ENCODE measurements around the gene C1orf141.

Gene C1orf141

DNA sequence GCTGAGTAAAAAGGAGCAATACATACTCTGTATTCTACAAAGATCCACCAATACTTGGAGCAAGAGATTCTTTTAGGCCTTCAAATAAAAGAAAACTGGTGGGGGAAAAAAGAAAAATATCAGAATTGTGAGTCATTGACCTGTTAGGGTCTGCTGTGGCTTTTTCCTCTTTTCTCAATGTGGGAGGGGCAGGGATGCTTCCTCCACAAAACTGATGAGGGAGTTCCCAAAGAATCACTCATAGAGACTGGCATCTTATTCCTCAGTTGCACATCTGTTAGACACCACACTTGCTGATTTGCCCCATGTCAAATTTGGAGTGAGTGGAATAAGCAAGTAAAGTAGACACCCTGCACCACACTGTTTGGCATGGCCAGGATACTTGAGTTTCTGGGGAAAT, 16.6 kb downstream of the C1orf141 start:
- Histone ChIP-seq H3K27me3 (ENCODE audit: insufficient read depth, low read depth, severe bottlenecking) (no peaks in the 10 kb centered on the region), H3K9me3 (ENCODE audit: severe bottlenecking) (no peaks in the 10 kb centered on the region), H3K4me3 (ENCODE audit: low read depth, low read length) (no peak overlapping the region), H3K36me3 (no peaks in the 10 kb centered on the region), H3K27ac (no peak overlapping the region)
- DNase-seq = no peak
- TF ChIP-seq, protein P1, sequence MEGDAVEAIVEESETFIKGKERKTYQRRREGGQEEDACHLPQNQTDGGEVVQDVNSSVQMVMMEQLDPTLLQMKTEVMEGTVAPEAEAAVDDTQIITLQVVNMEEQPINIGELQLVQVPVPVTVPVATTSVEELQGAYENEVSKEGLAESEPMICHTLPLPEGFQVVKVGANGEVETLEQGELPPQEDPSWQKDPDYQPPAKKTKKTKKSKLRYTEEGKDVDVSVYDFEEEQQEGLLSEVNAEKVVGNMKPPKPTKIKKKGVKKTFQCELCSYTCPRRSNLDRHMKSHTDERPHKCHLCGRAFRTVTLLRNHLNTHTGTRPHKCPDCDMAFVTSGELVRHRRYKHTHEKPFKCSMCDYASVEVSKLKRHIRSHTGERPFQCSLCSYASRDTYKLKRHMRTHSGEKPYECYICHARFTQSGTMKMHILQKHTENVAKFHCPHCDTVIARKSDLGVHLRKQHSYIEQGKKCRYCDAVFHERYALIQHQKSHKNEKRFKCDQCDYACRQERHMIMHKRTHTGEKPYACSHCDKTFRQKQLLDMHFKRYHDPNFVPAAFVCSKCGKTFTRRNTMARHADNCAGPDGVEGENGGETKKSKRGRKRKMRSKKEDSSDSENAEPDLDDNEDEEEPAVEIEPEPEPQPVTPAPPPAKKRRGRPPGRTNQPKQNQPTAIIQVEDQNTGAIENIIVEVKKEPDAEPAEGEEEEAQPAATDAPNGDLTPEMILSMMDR (IDR thresholded peaks at IDR 0.05; ENCODE audit: low read depth, low read length) = no peak

DNA sequence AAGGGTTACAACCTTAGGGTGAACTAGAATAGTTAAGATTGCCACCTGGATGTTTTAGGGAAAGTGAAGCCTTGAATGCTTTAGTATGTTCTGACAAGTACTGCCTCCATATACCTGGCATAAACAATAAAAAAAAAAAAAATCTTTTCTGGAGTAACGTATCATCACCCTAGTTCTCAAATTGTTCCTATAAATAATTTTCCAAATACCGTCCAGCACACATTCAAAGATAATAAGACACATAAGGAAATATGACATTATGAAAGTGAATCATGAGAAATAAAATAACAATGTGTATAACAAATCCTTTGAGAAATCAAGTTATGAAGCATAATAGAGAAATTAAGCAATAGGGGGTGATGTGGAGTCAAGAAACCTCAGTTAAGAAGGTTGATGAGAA, 20.6 kb downstream of the C1orf141 start:
- no peak for DNase-seq
- Histone ChIP-seq H3K27ac (no peak overlapping the region), H3K4me3 (ENCODE audit: low read depth, low read length) (no peak overlapping the region), H3K27me3 (ENCODE audit: insufficient read depth, low read depth, severe bottlenecking) (no peaks in the 10 kb centered on the region), H3K36me3 (no peaks in the 10 kb centered on the region), H3K9me3 (ENCODE audit: severe bottlenecking) (no peaks in the 10 kb centered on the region)
- TF ChIP-seq, protein P1 (IDR thresholded peaks at IDR 0.05; ENCODE audit: low read depth, low read length) = no peak

DNA sequence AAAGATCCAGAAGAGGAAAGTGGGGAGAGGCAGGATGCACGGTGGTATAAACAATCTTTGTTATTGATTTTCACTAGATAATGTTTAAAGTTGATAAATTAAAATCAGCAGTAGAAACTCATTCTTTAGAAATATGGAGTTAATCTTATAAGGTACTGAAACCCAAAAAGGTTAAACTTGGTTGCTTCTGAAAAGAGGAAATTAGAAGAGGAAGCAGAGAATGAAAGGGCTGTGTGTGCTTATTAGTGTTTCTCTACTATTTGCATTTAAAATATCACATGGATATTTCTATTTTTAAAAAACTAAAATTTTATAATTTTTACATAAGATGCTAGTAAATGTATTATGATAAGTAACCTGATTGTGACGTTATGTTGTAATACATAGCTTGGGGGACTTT, 24.4 kb downstream of the C1orf141 start:
- no peaks in the 10 kb centered on the region for H3K36me3 ChIP-seq
- no peaks in the 10 kb centered on the region for H3K9me3 ChIP-seq (ENCODE audit: severe bottlenecking)
- no peak for DNase-seq
- no peaks in the 10 kb centered on the region for H3K27me3 ChIP-seq (ENCODE audit: insufficient read depth, low read depth, severe bottlenecking)
- H3K27ac ChIP-seq = no peak overlapping the region
- H3K4me3 ChIP-seq (ENCODE audit: low read depth, low read length) = no peak overlapping the region
- TF ChIP-seq, protein P1 (IDR thresholded peaks at IDR 0.05; ENCODE audit: low read depth, low read length) = no peak

DNA sequence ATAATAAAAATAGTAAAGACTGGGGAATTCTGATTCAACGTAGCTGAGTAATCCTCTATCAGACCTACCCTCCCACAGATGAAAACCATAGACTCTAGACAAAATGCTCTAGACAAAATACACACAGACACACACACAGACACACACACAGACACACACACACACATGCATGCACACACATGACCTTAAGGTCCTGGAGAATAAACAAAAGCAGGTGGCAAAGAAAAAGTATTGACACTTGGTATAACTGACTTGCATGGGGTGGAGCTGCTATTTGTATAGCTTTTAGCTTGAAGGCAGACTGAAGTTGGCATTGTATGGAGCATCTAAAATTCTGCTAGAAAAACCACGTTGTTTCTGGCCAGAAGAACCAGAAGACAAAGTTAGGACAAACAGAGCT, 29.3 kb downstream of the C1orf141 start:
- no peak for DNase-seq
- Histone ChIP-seq H3K27me3 (ENCODE audit: insufficient read depth, low read depth, severe bottlenecking) (no peaks in the 10 kb centered on the region), H3K27ac (no peak overlapping the region), H3K9me3 (ENCODE audit: severe bottlenecking) (no peaks in the 10 kb centered on the region), H3K4me3 (ENCODE audit: low read depth, low read length) (no peak overlapping the region), H3K36me3 (no peaks in the 10 kb centered on the region)
- TF ChIP-seq, protein P1 (IDR thresholded peaks at IDR 0.05; ENCODE audit: low read depth, low read length) = no peak

DNA sequence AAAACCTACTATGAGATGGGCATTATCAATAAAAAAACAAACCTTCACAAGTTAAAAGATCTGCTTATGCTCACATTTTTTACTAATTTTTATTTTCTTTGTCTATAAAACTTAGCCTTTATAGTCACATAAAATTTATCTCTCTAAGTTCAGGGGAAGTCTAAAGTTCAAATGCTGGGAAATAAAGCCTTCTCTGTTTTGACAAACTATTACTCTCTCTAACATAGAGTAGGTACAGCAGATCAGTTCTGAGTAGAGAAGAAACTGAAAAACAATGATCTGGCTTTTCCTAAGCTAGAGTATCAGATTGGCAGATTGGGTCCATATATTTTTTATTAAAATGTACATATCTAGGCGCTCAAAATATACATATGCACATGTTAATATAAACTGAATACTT, 31.2 kb downstream of the C1orf141 start:
- Histone ChIP-seq H3K27me3 (ENCODE audit: insufficient read depth, low read depth, severe bottlenecking) (no peaks in the 10 kb centered on the region), H3K27ac (no peak overlapping the region), H3K36me3 (no peaks in the 10 kb centered on the region), H3K9me3 (ENCODE audit: severe bottlenecking) (no peaks in the 10 kb centered on the region), H3K4me3 (ENCODE audit: low read depth, low read length) (no peak overlapping the region)
- no peak for DNase-seq
- TF ChIP-seq, protein P1 (IDR thresholded peaks at IDR 0.05; ENCODE audit: low read depth, low read length) = no peak

DNA sequence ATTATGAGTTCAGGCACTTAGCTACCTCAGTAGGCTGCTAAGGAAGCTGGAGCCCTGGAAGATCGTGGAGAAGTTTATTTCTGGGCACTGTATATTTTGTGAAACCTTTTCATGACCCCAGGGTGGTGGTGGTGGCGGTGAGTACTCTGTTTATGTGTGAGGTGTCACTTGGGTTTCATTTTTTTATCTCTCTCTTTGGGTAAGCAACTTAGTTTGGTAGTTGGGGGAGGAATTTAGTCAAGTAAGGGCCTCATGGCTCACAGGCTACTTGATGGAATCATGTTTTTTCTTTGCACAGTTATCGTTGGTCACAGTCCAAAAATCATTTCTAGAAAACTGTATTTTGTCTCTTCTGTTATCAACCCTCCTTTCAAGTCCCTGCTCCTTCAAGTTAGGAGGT, 33.9 kb downstream of the C1orf141 start:
- H3K27ac ChIP-seq = no peak overlapping the region
- H3K27me3 ChIP-seq (ENCODE audit: insufficient read depth, low read depth, severe bottlenecking) = no peaks in the 10 kb centered on the region
- TF ChIP-seq, protein P1 (IDR thresholded peaks at IDR 0.05; ENCODE audit: low read depth, low read length) = no peak
- H3K9me3 ChIP-seq (ENCODE audit: severe bottlenecking) = no peaks in the 10 kb centered on the region
- H3K4me3 ChIP-seq (ENCODE audit: low read depth, low read length) = no peak overlapping the region
- H3K36me3 ChIP-seq = no peaks in the 10 kb centered on the region
- no peak for DNase-seq

All from WERI-Rb-1 (cell line).